Measurements from ENCODE around the gene SRP9.

DNA sequence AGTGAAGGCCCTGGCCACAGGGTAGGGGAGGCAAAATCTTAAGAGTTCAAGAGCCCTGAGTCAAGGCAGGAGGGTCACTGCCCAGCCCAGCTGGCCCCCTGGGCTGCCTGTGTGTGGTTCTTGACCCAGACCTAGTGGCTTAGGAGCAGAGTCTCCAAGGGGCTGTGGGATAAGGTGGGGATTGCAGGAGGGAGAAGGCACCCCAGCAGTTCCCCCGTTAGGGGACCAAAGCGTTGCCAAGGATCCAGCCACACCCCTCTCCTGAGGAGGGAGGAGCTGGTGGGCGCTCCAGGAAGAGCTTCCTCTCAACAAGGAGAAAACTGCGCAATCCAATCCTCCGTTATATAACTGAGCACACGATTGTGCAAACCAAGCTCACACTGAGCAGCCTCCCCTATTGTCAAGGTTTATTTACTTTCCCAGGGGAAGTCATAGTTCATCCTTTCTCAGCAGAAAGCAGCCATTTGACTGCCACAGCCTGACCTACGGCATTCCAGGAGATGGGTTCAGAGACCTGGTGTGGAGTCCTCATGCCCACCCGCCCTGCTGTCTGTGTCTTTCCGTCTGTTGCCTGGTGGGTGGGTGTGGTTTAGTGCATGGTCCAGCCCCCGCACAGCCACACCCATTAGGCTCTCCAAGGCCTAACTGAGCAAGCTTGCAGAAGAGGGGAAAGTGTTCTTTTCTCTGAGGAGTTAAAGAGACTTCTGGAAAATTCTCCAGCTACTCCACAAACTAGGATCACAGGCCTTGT lies 35.8 kb downstream of the SRP9 start:
- TF ChIP-seq, protein P1, sequence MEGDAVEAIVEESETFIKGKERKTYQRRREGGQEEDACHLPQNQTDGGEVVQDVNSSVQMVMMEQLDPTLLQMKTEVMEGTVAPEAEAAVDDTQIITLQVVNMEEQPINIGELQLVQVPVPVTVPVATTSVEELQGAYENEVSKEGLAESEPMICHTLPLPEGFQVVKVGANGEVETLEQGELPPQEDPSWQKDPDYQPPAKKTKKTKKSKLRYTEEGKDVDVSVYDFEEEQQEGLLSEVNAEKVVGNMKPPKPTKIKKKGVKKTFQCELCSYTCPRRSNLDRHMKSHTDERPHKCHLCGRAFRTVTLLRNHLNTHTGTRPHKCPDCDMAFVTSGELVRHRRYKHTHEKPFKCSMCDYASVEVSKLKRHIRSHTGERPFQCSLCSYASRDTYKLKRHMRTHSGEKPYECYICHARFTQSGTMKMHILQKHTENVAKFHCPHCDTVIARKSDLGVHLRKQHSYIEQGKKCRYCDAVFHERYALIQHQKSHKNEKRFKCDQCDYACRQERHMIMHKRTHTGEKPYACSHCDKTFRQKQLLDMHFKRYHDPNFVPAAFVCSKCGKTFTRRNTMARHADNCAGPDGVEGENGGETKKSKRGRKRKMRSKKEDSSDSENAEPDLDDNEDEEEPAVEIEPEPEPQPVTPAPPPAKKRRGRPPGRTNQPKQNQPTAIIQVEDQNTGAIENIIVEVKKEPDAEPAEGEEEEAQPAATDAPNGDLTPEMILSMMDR (IDR thresholded peaks at IDR 0.05), result no peak
- TF ChIP-seq POLR2A (IDR thresholded peaks at IDR 0.05), result peak in 1 of 4 donors; percentile 35
